IMR-90 (cell line): ENCODE measurements around the gene ZFP42.

ENCODE experiments used
- ELK1 ChIP-seq: fragments of 150-350 bp; IDR thresholded peaks from 2 replicates; pipeline ENCODE4 v1.6.1; 2016; ENCODE audit warnings: low read depth, mild to moderate bottlenecking, low read length, moderate library complexity, borderline replicate concordance
- FOS ChIP-seq: fragments of 150-350 bp; IDR thresholded peaks from 2 replicates; pipeline ENCODE4 v1.6.1; 2016; ENCODE audit warnings: low read depth, low read length
- MXI1 ChIP-seq: IDR thresholded peaks from 2 replicates; pipeline ENCODE4 v1.6.1; 2012; ENCODE audit warnings: low read depth, mild to moderate bottlenecking, low read length, moderate library complexity, borderline replicate concordance
- NFE2L2 ChIP-seq: fragments of 150-350 bp; IDR thresholded peaks from 2 replicates; pipeline ENCODE4 v1.6.1; 2016; ENCODE audit warnings: low read depth, mild to moderate bottlenecking, low read length
- POLR2A ChIP-seq: IDR thresholded peaks from 2 replicates; pipeline ENCODE4 v1.6.1; 2012; ENCODE audit warnings: mild to moderate bottlenecking, low read depth, low read length
- RAD21 ChIP-seq: IDR thresholded peaks from 2 replicates; pipeline ENCODE4 v1.6.1; 2012; ENCODE audit warnings: low read length, improper control_type of control experiment
- RFX5 ChIP-seq: IDR thresholded peaks from 2 replicates; pipeline ENCODE4 v1.8.0; 2012; ENCODE audit warnings: low read depth, mild to moderate bottlenecking, low read length, moderate library complexity
- TF ChIP-seq, protein P1 (sequence below): conservative IDR thresholded peaks from 2 replicates; pipeline ENCODE4 v1.5.1; 2012; ENCODE audit warnings: mild to moderate bottlenecking, low read depth, low read length, improper control_type of control experiment
- TF ChIP-seq, protein P2 (sequence below): fragments of 150-350 bp; IDR thresholded peaks from 2 replicates; pipeline ENCODE4 v1.6.1; 2017; ENCODE audit warnings: mild to moderate bottlenecking, antibody characterized with exemption, low read length, low read depth

- TF ChIP-seq, protein P1, sequence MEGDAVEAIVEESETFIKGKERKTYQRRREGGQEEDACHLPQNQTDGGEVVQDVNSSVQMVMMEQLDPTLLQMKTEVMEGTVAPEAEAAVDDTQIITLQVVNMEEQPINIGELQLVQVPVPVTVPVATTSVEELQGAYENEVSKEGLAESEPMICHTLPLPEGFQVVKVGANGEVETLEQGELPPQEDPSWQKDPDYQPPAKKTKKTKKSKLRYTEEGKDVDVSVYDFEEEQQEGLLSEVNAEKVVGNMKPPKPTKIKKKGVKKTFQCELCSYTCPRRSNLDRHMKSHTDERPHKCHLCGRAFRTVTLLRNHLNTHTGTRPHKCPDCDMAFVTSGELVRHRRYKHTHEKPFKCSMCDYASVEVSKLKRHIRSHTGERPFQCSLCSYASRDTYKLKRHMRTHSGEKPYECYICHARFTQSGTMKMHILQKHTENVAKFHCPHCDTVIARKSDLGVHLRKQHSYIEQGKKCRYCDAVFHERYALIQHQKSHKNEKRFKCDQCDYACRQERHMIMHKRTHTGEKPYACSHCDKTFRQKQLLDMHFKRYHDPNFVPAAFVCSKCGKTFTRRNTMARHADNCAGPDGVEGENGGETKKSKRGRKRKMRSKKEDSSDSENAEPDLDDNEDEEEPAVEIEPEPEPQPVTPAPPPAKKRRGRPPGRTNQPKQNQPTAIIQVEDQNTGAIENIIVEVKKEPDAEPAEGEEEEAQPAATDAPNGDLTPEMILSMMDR = no peak
- TF ChIP-seq POLR2A (no peak), ELK1 (no peak), RAD21 (no peak), MXI1 (no peak), FOS (no peak), NFE2L2 (no peak), RFX5 (no peak)
- TF ChIP-seq, protein P2, sequence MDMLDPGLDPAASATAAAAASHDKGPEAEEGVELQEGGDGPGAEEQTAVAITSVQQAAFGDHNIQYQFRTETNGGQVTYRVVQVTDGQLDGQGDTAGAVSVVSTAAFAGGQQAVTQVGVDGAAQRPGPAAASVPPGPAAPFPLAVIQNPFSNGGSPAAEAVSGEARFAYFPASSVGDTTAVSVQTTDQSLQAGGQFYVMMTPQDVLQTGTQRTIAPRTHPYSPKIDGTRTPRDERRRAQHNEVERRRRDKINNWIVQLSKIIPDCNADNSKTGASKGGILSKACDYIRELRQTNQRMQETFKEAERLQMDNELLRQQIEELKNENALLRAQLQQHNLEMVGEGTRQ = no peak
Measured at GRCh38 chr4:188016754-188017153, 21.2 kb downstream of the ZFP42 start.
